Inflammatory macrophage (primary cell): Measurements from ENCODE around the gene NEIL1.
A peak's percentile ranks its signal among the peaks of the same experiment; 100 is the strongest.

Source experiments
- DNase-seq, 2 donors: peaks; one replicate each; pipeline ENCODE4 v3.0.0-alpha.2; 2020 to 2022

The NEIL1 gene

GRCh38 chr15:75357976-75358673 lies 11.3 kb downstream of the NEIL1 start:
- DNase-seq = no peak

DNA sequence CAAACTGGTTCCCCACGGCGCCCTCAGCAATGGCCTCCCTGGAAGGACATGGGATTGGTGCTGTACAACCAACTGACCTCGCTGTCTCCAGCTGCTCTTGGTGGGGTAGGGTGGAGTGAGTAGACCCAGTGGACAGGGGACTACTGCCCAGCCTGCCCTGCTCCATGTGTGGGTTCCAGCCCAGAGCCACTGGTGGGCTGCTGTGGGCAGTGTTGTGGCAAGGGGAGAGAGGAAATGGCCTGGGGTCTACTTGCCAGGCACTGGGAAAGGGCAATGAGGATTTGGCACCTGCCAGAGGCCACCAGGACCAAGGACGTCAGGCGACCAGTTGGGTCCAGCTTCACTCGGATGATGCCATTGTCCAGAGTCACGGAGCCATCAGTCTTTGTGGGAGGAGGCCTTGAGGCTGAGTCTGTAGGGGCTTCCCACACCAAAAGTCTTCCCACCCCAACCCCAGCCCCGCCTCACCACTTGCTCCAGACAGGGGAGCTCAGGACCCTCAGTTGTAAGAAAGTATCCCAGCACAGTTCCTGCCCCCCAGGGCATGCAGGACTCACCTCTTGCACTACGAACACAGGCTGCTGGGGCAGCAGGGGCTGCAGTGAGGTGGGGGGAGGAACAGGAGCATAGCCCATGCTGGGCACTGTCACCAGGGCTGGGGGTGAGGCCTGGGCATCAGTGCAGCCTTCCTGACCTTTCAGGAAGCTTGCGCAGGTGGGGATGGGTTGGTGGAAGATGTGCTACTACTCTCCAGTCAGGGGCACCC lies 12.1 kb downstream of the NEIL1 start:
- no peak for DNase-seq

DNA sequence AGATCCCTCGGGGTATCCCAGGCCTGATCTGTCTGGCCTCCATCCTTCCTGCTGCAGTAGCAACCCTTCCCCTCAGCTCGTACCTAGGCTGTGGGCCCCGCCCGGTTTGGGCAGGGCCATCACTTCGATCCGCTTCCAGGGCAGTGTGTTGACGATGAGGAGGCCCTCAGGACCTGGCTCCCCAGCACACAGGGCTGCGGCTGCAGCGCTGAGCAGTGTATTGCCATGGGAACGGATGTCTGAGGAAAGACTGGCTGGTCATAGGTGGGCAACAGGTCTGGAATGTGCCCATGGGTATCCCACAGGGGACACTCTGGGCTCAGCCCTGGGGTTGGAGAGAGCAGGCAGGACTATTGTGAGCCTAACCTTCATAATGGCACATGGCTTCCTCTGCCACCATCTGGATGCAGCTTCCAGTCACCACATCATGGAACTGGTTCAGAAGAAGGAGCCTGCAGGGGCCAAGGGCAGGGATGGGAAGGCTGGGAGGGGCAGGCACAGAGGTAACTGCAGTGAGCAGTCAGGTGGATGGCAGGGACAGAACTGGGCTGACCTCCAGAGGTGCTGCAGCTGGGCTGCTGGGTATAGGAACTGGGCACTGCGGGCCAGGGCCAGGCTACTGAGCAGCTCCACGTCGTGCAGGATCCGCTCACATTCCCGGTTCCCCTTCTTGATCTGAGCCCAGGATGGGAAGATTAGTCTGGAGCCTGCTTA lies 12.9 kb downstream of the NEIL1 start:
- no peak for DNase-seq

DNA sequence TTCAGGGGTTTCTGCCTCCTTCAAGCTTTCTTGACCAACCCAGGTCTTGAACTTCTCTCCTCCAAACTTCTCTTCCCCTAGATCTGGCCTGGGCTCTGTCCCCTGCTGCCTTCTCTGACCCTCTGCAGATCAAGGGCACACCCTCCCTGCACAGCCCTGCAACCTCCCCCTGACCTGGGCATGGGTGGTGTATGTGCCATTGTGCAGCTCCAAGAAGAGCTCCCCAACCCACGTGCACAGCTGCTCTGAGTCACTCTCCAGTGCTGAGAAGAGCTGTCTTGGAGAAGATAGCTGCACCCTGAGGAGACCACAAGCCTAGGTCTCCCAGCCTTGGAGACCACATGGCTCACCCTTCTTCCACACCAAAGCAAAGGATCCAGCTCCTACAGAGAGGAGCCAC lies 13.6 kb downstream of the NEIL1 start:
- no peak for DNase-seq

- no peak for DNase-seq
Observed at GRCh38 chr15:75360856-75361255, 14.0 kb downstream of the NEIL1 start.

GRCh38 chr15:75361361-75361988 lies 14.6 kb downstream of the NEIL1 start:
- DNase-seq = no peak

- no peak for DNase-seq
Observed at GRCh38 chr15:75361989-75362641, 15.3 kb downstream of the NEIL1 start.

DNA sequence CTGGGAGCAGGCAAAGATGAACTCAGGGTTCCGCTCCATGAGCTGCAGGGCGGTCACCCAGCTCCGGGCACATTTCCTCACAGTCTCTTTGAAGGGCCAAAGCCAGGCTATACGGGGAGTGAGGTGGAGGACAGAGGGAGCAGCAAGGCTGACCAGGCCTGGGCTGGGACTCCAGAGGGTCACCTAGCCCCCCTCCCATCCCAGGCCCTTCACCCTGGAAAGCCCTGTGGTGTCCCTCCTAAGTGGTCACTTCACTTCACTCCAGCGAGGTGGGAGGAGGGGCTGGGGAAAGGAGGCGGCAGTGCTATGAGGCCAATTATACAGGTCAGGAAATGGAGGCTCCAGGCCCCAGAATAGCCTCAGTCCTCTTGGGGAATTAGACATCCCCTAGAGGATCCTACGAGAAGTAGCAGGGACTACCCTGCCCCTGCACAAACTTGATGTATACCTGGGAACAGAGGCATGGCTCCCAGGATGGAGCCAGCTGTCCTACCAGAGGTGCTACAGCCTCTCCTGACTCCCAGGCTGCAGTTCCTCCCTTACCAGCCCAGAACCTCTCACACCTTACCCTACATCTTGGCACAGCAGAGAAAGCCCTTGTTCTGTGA lies 15.9 kb downstream of the NEIL1 start:
- no peak for DNase-seq

GRCh38 chr15:75363786-75364185 lies 16.9 kb downstream of the NEIL1 start:
- DNase-seq = no peak

DNA sequence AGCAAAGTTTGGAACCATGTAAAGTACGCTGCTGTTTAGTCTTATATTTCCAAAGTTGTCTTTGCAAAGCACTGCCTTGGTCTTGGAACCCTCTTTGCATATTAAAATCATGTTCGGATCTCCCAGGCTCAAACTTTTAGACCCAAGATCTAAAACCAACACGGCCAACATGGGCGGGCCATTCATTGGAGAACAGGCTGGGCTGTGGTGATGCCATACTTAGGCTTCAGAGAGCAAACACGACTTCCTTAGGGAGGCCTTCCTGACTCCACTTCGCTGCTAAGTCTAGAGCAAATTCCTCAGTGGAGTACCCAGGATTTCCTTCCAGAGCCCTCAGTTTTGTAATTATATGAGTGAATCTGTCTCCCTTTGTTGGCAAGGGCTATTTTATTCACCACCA lies 18.0 kb downstream of the NEIL1 start:
- DNase-seq = no peak

DNA sequence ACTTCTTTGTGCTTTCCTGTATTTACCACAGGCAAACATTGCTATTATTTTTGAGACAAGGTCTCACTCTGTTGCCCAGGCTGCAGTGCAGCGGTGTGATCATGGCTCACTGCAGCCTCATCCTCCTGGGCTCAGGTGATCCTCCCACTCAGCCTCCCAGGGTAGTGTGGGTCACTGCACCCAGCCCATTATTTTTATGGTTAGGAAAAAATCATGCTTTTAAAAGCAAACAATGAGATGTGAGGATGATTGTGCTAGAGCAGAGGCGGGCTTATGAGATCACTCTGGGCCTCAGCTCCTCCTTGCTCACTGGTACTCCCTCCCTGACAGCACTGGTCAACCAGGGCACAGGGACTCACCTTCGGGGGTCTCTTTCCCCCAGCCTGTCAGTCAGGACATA lies 19.3 kb downstream of the NEIL1 start:
- DNase-seq = no peak

DNA sequence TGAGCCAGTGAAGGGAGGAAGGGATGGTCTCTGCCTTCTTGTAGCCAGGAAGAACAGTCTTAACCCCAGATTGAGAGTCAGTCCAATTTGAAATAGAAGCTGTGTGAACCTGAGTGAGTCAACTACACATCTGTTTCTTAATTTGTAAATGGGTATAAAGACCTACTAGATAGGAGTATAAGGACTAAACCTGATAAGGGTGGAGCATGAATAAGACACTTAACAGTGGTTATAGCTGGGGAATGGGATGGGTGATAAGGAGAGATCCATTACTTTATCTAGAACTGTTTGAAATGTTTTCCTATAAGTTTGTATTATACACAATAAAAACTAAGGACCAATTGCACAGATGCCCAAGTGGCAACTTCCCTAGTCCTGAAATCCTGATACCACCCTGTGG lies 20.2 kb downstream of the NEIL1 start:
- DNase-seq = no peak

DNA sequence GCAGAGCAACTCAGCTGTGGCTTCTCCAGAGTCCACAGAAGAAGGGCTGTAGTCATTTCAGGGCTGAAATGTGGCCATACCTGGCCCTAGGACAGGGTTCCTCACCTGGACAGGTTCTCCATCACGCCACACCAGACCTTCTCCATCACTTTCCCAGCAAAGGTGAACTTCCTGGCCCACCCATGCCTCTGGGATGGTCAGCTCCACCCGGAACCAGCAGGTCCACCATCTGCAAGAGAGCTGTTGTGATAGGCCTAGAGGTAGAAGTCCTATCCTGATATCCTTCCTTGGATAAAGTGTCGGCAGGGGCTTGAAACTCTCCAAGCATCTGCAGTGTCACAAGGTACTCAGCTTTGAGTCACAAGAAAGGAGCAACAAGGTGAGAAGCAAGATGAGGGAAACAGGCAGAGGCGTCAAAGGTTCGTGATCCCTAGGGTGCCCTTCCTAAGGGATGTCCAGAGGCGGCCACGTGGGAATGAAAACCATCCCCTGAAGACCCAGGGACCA lies 20.6 kb downstream of the NEIL1 start:
- DNase-seq = no peak

DNA sequence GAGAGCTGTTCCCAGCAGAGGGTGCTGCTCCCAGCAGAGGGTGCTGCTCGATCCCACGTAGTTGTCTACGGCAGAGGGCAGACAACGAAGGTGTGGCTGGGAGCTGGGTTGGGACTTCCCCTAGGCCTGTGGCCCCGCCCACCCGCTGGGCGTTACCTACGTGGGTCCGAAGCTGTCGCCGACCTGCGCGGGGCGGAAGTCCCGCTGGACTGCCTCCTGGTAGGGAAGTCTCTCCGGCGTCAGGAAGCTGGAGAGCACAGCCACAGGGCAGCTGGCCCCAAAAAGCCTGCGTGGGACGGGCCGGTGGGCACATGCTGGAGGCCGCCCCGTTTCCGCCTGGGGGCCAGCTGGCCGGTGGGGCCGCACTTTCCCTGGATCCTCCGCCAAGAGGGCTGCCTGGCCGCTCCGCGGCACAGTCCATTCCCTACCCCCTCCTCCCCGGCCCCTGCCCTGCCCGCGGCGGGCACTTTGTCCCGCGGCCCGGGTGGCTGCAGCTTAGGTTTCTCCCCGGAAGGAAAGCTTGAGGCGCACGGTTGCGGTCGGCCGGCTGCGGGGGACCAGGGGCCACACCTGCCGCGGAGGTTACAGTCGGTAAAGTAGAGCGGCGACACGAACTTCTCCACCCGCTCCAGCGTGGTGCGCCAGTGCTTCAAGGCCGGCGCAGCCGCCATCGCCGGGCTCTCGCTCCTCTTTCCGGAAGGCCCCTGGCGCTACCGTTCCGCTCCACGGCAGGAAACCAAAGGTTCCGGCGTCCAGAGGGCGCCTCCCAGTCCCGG lies 21.3 kb downstream of the NEIL1 start, which contains the start of gene MAN2C1:
TSS of gene MAN2C1 (minus strand) at position 695 of the 776 bp plus-strand sequence. CDS start at position 671, 24 bp downstream.
- peak; percentile 96 to 99 for DNase-seq

DNA sequence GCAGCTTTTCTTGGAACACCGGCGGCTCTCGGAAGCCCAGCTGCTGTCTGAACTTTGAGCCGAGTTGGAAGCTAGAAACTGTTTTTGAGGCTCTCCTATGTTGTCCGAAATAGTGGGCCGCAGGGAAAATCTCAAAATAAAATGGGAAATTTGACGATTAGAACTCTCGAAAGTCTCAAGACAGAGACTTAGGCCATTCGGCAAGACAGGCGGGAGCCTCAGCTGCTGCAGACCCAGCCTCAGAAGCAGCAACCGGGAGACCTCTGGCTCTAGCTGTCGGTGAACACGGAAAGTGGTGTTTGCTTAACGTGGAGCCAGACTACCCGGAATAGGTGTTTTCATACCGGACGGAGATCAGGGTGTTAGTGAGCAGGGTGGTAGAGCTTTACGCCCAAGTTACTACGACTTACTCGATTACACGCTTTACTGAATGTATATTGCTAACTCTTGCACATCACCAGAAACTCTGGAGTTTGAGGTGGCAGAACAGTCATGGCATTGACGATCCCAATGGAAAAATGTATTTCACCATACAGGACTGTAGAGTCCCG lies 21.9 kb downstream of the NEIL1 start:
- DNase-seq = peak in 1 of 2 donors; percentile 5

DNA sequence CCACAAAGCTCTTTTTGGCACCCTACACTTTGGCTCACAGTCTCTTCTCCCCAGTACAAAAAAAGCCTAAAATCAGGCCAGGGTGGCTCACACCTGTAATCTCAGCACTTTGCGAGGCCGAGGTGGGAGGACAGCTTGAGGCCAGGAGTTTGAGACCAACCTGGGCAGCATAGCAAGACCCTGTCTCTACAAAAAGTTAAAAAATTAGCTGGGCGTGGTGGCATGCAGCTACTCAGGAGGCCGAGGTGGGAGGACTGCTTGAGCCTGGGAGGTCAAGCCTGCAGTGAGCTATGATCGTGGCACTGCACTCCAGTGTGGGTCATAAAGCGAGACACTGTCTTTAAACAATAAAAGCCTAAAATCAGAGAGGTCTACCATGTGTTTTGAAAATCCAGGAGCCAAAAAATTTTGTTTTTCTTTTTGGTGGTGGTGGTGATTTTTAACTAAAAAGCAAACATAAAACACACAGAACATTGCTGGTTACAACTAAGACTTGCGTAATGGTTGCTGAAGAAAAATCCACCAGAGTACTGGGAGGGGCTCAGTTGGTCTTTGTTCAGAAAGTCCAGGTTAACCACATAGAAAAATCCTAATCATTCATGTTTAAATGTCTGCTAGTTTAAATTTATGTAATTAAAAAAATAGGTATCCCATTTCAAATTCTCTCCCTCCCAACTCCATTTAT lies 23.2 kb downstream of the NEIL1 start:
- no peak for DNase-seq

DNA sequence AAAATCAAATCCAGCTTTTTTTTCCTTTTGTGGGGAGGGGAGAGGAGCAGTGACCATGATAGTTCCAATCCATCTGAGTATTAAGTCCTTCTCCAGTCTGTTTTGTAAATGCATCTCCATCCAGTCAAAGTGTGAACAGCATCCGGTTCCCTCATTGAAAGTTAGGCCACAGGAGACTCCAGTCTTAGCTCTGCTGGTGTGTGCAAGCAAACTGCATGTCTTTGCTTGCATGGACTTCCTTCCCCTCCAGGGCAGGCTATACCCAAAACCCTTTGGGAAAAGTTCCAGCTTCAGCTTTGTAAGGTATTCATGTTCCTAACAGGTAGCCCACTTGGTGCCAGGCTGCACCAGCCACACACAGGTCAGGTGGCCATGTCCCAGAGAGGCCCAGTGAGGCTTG lies 24.6 kb downstream of the NEIL1 start:
- no peak for DNase-seq

DNA sequence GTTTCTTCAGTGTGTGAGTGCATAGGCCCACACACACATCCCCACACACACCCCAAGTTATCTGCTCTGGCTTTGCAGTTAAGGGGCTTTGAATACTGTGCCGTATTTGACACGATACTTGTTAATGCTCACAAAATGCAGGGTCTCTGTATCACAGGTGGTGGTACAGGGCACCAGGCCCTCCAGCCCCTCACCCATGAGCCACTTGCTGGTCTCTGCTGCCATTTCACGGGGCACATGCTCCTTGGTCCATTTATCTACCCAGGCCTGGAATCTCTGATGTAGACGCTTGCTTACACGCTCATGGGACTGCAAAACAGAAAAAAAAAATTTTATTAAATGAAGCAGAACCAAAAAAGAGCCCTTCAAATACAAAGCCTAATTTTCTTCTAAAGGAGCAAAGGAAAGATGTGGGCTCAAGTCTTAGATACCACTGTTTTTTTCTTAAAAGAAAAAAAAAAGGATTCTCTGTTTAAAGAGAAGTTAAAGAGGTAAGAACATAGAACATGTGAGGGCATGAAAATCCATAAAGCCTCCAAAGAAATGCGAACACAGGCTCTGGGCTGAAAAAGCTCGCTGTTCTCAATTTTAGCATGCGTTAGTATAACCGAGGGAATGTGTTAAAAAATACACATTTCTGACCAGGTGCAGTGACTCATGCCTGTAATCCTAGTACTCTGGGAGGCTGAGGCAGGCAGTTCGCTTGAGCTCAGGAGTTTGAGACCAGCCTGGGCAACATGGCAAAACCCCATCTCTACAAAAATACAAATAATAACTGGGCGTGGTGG lies 25.3 kb downstream of the NEIL1 start:
- DNase-seq = no peak

GRCh38 chr15:75380773-75381172 lies 33.9 kb downstream of the NEIL1 start:
- DNase-seq = no peak
